Measurements from ENCODE around the gene SMARCA2.

DNA sequence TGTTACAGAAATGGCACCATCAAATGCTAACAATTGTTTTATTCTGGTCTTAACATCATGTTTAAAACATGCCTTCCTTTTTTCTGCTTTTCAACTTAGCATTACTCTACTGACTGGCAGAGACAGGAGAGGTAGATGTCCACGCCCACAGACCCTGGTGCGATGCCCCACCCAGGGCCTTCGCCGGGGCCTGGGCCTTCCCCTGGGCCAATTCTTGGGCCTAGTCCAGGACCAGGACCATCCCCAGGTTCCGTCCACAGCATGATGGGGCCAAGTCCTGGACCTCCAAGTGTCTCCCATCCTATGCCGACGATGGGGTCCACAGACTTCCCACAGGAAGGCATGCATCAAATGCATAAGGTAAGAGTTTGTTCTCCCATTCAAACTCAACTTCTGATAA is 13.7 kb downstream of the SMARCA2 start:
- TF ChIP-seq SUZ12 (IDR thresholded peaks at IDR 0.05) (no peak), ELF4 (IDR thresholded peaks at IDR 0.05) (no peak), TARDBP (IDR thresholded peaks at IDR 0.05) (no peak), BHLHE40 (IDR thresholded peaks at IDR 0.05; ENCODE audit: borderline replicate concordance) (no peak), FOXM1 (IDR thresholded peaks at IDR 0.05; ENCODE audit: borderline replicate concordance) (no peak), LEF1 (IDR thresholded peaks at IDR 0.05; ENCODE audit: borderline replicate concordance) (no peak), FOXK2 (IDR thresholded peaks at IDR 0.05) (no peak), ARNT (IDR thresholded peaks at IDR 0.05) (no peak), FOXA1 (IDR thresholded peaks at IDR 0.05) (no peak), SP1 (IDR thresholded peaks at IDR 0.05) (no peak), PKNOX1 (IDR thresholded peaks at IDR 0.05) (no peak), L3MBTL2 (conservative IDR thresholded peaks at IDR 0.05) (no peak)

Measured in HEK293T (cell line).